K562 (cell line): ENCODE measurements around the gene USP15. TPM values are rescaled to one million over a fixed set of nuclear protein-coding genes. Genes with fewer than 3 reads are reported as not detected.

Experiments
- CEBPG ChIP-seq, 3 experiments: fragments of 200-800 bp in 1 of 3; sonication (Bioruptor generic) in 1 of 3; sonication (generic) in 1 of 3; formaldehyde crosslinking in 1 of 3; IDR thresholded peaks in 2 of 3; conservative IDR thresholded peaks in 1 of 3; 2 replicates each; pipeline versions ENCODE4 v1.6.1 to v1.8.0; 2016 to 2022; ENCODE audit warnings: missing compliant biosample characterization in 2 of 3, missing genetic modification characterization in 2 of 3, mild to moderate bottlenecking in 1 of 3, missing genetic modification reagents in 1 of 3
- ETV6 ChIP-seq, 3 experiments: fragments of 150-350 bp in 1 of 3; sonication (generic) in 1 of 3; formaldehyde crosslinking in 1 of 3; IDR thresholded peaks; 2 replicates each; pipeline versions ENCODE4 v1.6.1 to v1.8.0; 2014 to 2022; ENCODE audit warnings: borderline replicate concordance in 2 of 3, low read depth in 2 of 3, antibody characterized with exemption in 1 of 3, low read length in 1 of 3, mild to moderate bottlenecking in 1 of 3, missing genetic modification reagents in 1 of 3
- FOXO4 ChIP-seq: fragments of 450-650 bp; formaldehyde crosslinking; IDR thresholded peaks from 2 replicates; pipeline ENCODE4 v1.4.0; 2020; ENCODE audit warnings: mild to moderate bottlenecking, moderate library complexity
- FOXP1 ChIP-seq: sonication (generic); formaldehyde crosslinking; IDR thresholded peaks from 2 replicates; pipeline ENCODE4 v1.8.0; 2022; ENCODE audit warnings: mild to moderate bottlenecking, missing genetic modification reagents
- HDAC8 ChIP-seq: fragments of 450-650 bp; IDR thresholded peaks from 2 replicates; pipeline ENCODE4 v1.6.1; 2016; ENCODE audit warnings: mild to moderate bottlenecking, missing genetic modification characterization, moderate library complexity, missing compliant biosample characterization
- HLTF ChIP-seq: fragments of 450-650 bp; IDR thresholded peaks from 2 replicates; pipeline ENCODE4 v1.6.1; 2016
- KLF1 ChIP-seq: fragments of 450-650 bp; IDR thresholded peaks from 2 replicates; pipeline ENCODE4 v1.6.1; 2016; ENCODE audit warnings: missing genetic modification characterization, missing compliant biosample characterization
- NCOA1 ChIP-seq: fragments of 450-650 bp; IDR thresholded peaks from 2 replicates; pipeline ENCODE4 v1.6.1; 2016; ENCODE audit warnings: low read depth
- NCOA4 ChIP-seq: fragments of 450-650 bp; IDR thresholded peaks from 2 replicates; pipeline ENCODE4 v1.6.1; 2018; ENCODE audit warnings: mild to moderate bottlenecking; ENCODE audit not compliant: partially characterized antibody
- RBM34 ChIP-seq: fragments of 200-400 bp; formaldehyde crosslinking; IDR thresholded peaks from 2 replicates; pipeline ENCODE4 v1.6.1; 2018; ENCODE audit warnings: low read length, borderline replicate concordance; ENCODE audit not compliant: insufficient read depth
- RREB1 ChIP-seq: fragments of 250-450 bp; sonication (Bioruptor Pico); IDR thresholded peaks from 2 replicates; pipeline ENCODE4 v1.4.0; 2020
- SIN3B ChIP-seq: fragments of 450-650 bp; IDR thresholded peaks from 2 replicates; pipeline ENCODE4 v1.6.1; 2017; ENCODE audit warnings: low read depth, mild to moderate bottlenecking, moderate library complexity
- ZHX1 ChIP-seq: fragments of 150-350 bp; conservative IDR thresholded peaks from 2 replicates; pipeline ENCODE4 v1.6.1; 2014; ENCODE audit warnings: low read length
- ZNF696 ChIP-seq: fragments of 250-450 bp; sonication (Bioruptor Pico); conservative IDR thresholded peaks from 2 replicates; pipeline ENCODE4 v1.4.0; 2020; ENCODE audit warnings: mild to moderate bottlenecking, moderate library complexity
- polyA plus RNA-seq, 8 experiments: library from polyadenylated mRNA; depleted of rRNA in 4 of 8; stranded (reverse) in 5 of 8; unstranded in 3 of 8; fragments of >200 nt; fragmentation: Nextera tagmentation in 2 of 8; fragmentation: Illumina TruSeq in 1 of 8; extraction: Ambion mirVana in 2 of 8; extraction: Trizol in 1 of 8; gene quantifications; 2 replicates each; pipeline versions ENCODE4 v1.2.1 to v1.2.3, GENCODE V29; 2011 to 2014; ENCODE audit warnings: inconsistent platforms in 1 of 8, missing spikeins in 1 of 8
- total RNA-seq, 7 experiments: library from RNA; depleted of rRNA in 6 of 7; stranded (reverse); fragments of >200 nt in 6 of 7; fragmentation: Illumina TruSeq in 2 of 7; extraction: Trizol in 2 of 7; gene quantifications; 2 replicates each; pipeline versions ENCODE4 v1.2.1 to v1.2.3, GENCODE V29; 2011 to 2021; ENCODE audit warnings: low replicate concordance in 1 of 7
- TF ChIP-seq, protein P1 (sequence below): fragments of 250-450 bp; sonication (Bioruptor Pico); IDR thresholded peaks from 2 replicates; pipeline ENCODE4 v1.4.0; 2020; ENCODE audit warnings: mild to moderate bottlenecking, moderate library complexity, borderline replicate concordance

The USP15 gene
- total and polyA plus RNA-seq, 9 of the 15 experiments (the other 6 are each of a cell fraction or from before 2014, with no cell fraction given), result 140 to 272 (median 182) TPM

DNA sequence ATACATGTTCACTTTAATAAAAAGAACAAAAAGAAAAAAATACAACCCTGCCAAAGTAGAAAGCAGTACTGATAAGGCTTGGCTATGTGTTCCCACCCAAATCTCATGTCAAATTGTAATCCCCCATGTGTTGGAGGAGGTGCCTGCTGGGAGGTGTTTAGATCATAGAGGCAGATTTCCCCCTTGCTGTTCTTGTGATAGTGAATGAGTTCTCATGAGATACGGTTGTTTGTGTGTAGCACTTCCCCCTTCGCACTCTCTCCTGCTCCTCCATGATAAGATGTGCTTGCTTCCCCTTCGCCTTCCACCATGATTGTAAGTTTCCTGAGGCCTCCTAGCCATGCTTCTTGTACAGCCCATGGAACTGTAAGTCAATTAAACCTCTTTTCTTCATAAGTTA lies 59.9 kb downstream of the USP15 start (continued):
- TF ChIP-seq ZNF696 (CRISPR knock-in tag), result no peak
- TF ChIP-seq SIN3B, result no peak
- TF ChIP-seq KLF1 (tag), result no peak
- TF ChIP-seq, protein P1, sequence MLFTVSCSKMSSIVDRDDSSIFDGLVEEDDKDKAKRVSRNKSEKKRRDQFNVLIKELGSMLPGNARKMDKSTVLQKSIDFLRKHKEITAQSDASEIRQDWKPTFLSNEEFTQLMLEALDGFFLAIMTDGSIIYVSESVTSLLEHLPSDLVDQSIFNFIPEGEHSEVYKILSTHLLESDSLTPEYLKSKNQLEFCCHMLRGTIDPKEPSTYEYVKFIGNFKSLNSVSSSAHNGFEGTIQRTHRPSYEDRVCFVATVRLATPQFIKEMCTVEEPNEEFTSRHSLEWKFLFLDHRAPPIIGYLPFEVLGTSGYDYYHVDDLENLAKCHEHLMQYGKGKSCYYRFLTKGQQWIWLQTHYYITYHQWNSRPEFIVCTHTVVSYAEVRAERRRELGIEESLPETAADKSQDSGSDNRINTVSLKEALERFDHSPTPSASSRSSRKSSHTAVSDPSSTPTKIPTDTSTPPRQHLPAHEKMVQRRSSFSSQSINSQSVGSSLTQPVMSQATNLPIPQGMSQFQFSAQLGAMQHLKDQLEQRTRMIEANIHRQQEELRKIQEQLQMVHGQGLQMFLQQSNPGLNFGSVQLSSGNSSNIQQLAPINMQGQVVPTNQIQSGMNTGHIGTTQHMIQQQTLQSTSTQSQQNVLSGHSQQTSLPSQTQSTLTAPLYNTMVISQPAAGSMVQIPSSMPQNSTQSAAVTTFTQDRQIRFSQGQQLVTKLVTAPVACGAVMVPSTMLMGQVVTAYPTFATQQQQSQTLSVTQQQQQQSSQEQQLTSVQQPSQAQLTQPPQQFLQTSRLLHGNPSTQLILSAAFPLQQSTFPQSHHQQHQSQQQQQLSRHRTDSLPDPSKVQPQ (CRISPR knock-in tag), result no peak
- TF ChIP-seq RREB1 (CRISPR knock-in tag), result no peak
- TF ChIP-seq NCOA1, result peak; percentile 23; the same call in 1 of the 2 replicates
- TF ChIP-seq ETV6 (IDR thresholded peaks at IDR 0.05; ENCODE audit: borderline replicate concordance in 1 of 2, low read depth in 2 of 2, low read length in 1 of 2), result no peak
- TF ChIP-seq ETV6 (CRISPR knock-in tag; IDR thresholded peaks at IDR 0.05; ENCODE audit: borderline replicate concordance), result no peak
- TF ChIP-seq CEBPG (CRISPR knock-in tag; IDR thresholded peaks at IDR 0.05), result no peak
- no peak for TF ChIP-seq CEBPG (tag; conservative IDR thresholded peaks at IDR 0.05 in 1 of 2, IDR thresholded peaks at IDR 0.05 in 1 of 2)
- TF ChIP-seq HDAC8 (tag), result no peak
- TF ChIP-seq FOXP1, result no peak
- TF ChIP-seq HLTF, result no peak
- TF ChIP-seq ZHX1, result no peak
- no peak for TF ChIP-seq NCOA4
- TF ChIP-seq FOXO4 (CRISPR knock-in tag), result no peak
- TF ChIP-seq RBM34, result no peak
